Glutamatergic neuron (in vitro differentiated cells): Measurements from ENCODE around the gene JARID2. TPM values are rescaled to one million over a fixed set of nuclear protein-coding genes. Genes with fewer than 3 reads are reported as not detected.

ENCODE experiments used
- DNase-seq: peaks from one replicate; pipeline ENCODE4 v3.0.0; 2022
- H3K27ac Mint-ChIP-seq: one replicate; pipeline ENCODE4 v1.8.0; 2020; ENCODE audit warnings: mild to moderate bottlenecking, mixed read lengths, inconsistent platforms; ENCODE audit not compliant: unreplicated experiment
- H3K27me3 Mint-ChIP-seq: one replicate; pipeline ENCODE4 v1.8.0; 2020; ENCODE audit warnings: mild to moderate bottlenecking, moderate library complexity, mixed read lengths, inconsistent platforms; ENCODE audit not compliant: unreplicated experiment
- H3K36me3 Mint-ChIP-seq: one replicate; pipeline ENCODE4 v1.8.0; 2020; ENCODE audit warnings: mild to moderate bottlenecking, mixed read lengths, inconsistent platforms; ENCODE audit not compliant: unreplicated experiment
- H3K4me1 Mint-ChIP-seq: one replicate; pipeline ENCODE4 v1.8.0; 2020; ENCODE audit warnings: mild to moderate bottlenecking, low read depth, mixed read lengths, inconsistent platforms; ENCODE audit not compliant: unreplicated experiment
- H3K4me3 Mint-ChIP-seq: one replicate; pipeline ENCODE4 v1.8.0; 2020; ENCODE audit warnings: mild to moderate bottlenecking, mixed read lengths, inconsistent platforms; ENCODE audit not compliant: unreplicated experiment
- H3K9me3 Mint-ChIP-seq: one replicate; pipeline ENCODE4 v1.8.0; 2020; ENCODE audit warnings: mild to moderate bottlenecking, moderate library complexity, mixed read lengths, inconsistent platforms; ENCODE audit not compliant: unreplicated experiment
- total RNA-seq: library from RNA; stranded (reverse); fragmentation: NEBNext Ultra II Directional; extraction: Animal tissue kit (Norgen Biotek cat#: 25700); gene quantifications from one replicate; pipeline ENCODE4 v1.2.1, GENCODE V29; 2021; ENCODE audit not compliant: unreplicated experiment
- TF ChIP-seq, protein P1 (sequence below): fragments of 200-600 bp; sonication (generic); IDR thresholded peaks from one replicate; pipeline ENCODE4 v1.5.0; 2021; ENCODE audit not compliant: partially characterized antibody, unreplicated experiment

The JARID2 gene
- total RNA-seq, 1 donor from 2014 or later = 83.8 TPM

DNA sequence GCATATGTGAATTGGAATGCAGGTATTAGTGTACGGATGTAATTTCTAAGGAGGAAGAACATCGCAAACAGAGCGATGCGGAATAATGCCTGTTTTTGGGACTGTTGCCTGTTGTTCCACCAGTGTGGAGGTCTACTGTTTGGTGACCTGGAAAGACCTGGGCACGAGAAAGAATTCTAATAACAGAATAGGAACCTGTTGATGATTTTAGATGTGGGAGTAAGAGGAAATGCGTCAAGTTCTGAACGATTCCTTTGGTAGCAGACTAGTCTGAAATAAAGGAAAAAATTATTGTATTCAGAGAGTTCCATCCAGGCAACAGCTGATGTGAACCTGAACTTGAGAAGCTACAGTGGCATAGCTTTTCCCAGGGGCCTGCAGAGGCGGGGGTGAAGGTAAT is 224.9 kb downstream of the JARID2 start:
- Mint-ChIP-seq H3K4me3 (no peak overlapping the region), H3K36me3 (peaks cover 8% of the 10 kb centered on the region), H3K9me3 (no peaks in the 10 kb centered on the region), H3K4me1 (peaks cover 11% of the 10 kb centered on the region), H3K27me3 (no peaks in the 10 kb centered on the region), H3K27ac (no peak overlapping the region)
- no peak for DNase-seq
- TF ChIP-seq, protein P1, sequence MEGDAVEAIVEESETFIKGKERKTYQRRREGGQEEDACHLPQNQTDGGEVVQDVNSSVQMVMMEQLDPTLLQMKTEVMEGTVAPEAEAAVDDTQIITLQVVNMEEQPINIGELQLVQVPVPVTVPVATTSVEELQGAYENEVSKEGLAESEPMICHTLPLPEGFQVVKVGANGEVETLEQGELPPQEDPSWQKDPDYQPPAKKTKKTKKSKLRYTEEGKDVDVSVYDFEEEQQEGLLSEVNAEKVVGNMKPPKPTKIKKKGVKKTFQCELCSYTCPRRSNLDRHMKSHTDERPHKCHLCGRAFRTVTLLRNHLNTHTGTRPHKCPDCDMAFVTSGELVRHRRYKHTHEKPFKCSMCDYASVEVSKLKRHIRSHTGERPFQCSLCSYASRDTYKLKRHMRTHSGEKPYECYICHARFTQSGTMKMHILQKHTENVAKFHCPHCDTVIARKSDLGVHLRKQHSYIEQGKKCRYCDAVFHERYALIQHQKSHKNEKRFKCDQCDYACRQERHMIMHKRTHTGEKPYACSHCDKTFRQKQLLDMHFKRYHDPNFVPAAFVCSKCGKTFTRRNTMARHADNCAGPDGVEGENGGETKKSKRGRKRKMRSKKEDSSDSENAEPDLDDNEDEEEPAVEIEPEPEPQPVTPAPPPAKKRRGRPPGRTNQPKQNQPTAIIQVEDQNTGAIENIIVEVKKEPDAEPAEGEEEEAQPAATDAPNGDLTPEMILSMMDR = no peak

DNA sequence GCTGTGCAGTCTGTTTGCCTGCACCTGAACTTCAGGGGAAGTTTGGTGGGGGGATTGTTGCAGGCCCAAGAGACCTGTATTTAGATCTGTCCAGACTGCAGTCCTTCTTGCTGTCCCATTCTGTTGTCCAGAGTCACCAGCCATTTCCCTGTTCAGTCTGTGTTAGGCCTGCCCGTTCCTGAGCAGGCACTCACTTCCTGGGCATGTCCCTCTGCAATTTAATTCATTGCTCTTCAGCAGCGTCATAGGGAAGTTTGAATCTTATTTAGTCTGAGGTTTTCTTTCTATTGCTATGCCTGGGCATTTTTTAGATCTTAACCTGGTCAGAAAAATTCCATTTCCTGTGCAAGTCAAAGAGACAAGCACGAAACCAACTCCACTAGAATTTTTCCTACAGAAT is 226.8 kb downstream of the JARID2 start:
- H3K27ac Mint-ChIP-seq = no peak overlapping the region
- H3K9me3 Mint-ChIP-seq = peaks cover 2% of the 10 kb centered on the region
- H3K27me3 Mint-ChIP-seq = no peaks in the 10 kb centered on the region
- TF ChIP-seq, protein P1 = no peak
- peaks cover 8% of the 10 kb centered on the region for H3K36me3 Mint-ChIP-seq
- DNase-seq = no peak
- H3K4me3 Mint-ChIP-seq = no peak overlapping the region
- peaks cover 11% of the 10 kb centered on the region for H3K4me1 Mint-ChIP-seq

DNA sequence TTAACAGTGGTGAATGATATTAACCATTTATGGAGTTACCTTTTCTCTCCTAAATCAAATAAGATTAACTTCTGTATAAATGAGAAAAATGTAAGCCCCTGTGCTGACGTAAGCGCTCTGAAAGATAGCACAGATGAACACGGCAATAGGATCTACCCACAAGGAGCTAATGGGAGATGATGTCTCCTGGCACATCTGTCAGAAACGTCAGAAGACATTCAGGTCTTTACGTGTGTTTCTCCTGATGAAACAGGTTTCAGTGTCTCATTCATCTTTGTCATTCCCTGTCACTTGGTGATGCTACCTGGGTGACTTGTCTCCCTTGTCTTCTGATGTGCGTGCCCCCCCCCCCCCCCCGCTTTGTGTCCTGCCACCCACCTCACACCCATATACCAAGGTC is 227.3 kb downstream of the JARID2 start:
- H3K27me3 Mint-ChIP-seq = no peaks in the 10 kb centered on the region
- TF ChIP-seq, protein P1 = no peak
- no peak for DNase-seq
- H3K36me3 Mint-ChIP-seq = peaks cover 7% of the 10 kb centered on the region
- peaks cover 12% of the 10 kb centered on the region for H3K4me1 Mint-ChIP-seq
- no peak overlapping the region for H3K27ac Mint-ChIP-seq
- peaks cover 2% of the 10 kb centered on the region for H3K9me3 Mint-ChIP-seq
- H3K4me3 Mint-ChIP-seq = no peak overlapping the region

DNA sequence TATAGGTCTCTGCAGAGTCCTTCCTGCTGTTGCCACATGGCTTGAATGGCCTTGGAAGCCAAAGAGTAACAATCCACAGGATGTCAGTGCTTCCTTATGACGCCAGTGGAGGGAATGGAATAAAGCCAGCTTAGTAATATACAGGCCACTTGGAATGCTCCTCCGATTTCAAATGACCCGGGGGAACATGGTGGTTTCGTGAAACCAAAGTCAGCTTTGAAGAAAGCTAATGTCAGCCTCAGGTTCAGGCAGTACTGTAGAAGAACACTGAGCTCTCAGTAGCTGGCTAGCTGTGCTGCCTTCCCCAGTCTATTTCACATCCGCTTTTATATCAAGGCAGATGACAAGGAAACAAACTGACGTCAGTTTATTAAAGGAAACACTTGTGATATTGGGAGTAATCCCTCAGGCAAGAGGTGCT is 227.9 kb downstream of the JARID2 start:
- Mint-ChIP-seq H3K9me3 (peaks cover 2% of the 10 kb centered on the region), H3K36me3 (peaks cover 1% of the 10 kb centered on the region), H3K4me1 (peaks cover 12% of the 10 kb centered on the region), H3K27ac (no peak overlapping the region), H3K27me3 (no peaks in the 10 kb centered on the region), H3K4me3 (no peak overlapping the region)
- TF ChIP-seq, protein P1 = no peak
- DNase-seq = no peak

DNA sequence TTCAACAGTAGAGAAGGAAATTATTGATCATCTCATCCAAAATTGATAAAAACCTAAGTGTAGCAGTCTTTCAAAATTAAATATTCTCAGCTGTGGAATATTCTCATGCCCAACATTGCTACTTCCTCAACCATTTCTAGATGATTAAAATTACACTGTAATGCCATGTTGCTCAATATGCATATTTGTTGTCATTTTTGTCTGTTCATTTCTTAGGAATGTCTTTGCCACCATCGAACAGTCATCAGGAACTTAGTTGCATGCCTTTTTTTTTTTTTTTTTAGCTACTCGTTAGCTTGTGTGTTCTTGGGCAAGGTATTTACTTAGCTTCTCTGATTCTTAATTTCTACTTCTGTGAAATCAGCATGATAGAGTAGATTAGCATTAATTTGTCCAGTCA is 228.3 kb downstream of the JARID2 start:
- Mint-ChIP-seq H3K36me3 (no peaks in the 10 kb centered on the region), H3K4me1 (peaks cover 16% of the 10 kb centered on the region), H3K27me3 (no peaks in the 10 kb centered on the region), H3K27ac (no peak overlapping the region), H3K4me3 (no peak overlapping the region), H3K9me3 (peaks cover 2% of the 10 kb centered on the region)
- TF ChIP-seq, protein P1 = no peak
- DNase-seq = no peak
